MM.1S (cell line): ENCODE data around the gene PTPRD.

ENCODE experiments used
- EZH2 ChIP-seq: fragments of 300-600 bp; sonication (generic); optimal IDR thresholded peaks from 2 replicates; pipeline ENCODE3; 2017; ENCODE audit warnings: low read depth, mild to moderate bottlenecking, antibody characterized with exemption, low read length, mixed read lengths
- EZH2phosphoT487 ChIP-seq: fragments of 300-600 bp; sonication (generic); IDR thresholded peaks from 2 replicates; pipeline ENCODE4 v1.6.1; 2018; ENCODE audit warnings: antibody characterized with exemption, low read length
- TF ChIP-seq, protein P1 (sequence below): fragments of 300-600 bp; sonication (generic); IDR thresholded peaks from 2 replicates; pipeline ENCODE4 v1.5.1; 2016; ENCODE audit warnings: antibody characterized with exemption, low read length, mixed read lengths

DNA sequence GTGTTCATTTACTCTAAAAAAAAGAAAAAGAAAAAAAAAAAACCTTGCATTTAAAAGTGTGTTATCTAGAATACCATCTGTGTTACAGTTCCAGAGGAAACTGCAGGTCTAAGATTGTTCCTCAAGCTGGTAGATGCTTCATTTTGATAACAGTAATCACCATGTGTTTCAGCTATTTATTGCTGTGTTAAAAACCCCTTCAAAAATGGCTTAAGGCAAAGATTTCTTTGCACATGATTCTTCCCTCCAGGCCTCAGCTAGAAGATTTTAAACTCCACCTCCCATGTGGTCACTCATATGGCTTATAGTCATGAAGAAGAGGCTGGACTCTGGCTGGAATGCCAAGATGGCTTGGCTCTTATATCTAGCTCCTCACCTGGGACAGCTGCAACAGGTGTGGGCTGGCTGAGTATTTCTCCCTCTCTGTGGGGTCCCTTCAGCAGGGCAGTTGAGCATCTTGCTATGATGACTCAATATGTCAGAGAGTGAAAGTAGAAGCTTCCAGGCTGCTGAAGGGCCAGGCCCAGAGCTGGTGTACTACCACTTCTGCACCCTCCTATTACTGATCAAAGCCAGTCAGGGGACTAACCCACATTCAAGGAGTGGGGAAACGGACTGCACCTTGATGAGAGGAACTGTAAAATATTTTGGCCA is 1892.8 kb downstream of the PTPRD start:
- TF ChIP-seq EZH2: no peak
- TF ChIP-seq, protein P1, sequence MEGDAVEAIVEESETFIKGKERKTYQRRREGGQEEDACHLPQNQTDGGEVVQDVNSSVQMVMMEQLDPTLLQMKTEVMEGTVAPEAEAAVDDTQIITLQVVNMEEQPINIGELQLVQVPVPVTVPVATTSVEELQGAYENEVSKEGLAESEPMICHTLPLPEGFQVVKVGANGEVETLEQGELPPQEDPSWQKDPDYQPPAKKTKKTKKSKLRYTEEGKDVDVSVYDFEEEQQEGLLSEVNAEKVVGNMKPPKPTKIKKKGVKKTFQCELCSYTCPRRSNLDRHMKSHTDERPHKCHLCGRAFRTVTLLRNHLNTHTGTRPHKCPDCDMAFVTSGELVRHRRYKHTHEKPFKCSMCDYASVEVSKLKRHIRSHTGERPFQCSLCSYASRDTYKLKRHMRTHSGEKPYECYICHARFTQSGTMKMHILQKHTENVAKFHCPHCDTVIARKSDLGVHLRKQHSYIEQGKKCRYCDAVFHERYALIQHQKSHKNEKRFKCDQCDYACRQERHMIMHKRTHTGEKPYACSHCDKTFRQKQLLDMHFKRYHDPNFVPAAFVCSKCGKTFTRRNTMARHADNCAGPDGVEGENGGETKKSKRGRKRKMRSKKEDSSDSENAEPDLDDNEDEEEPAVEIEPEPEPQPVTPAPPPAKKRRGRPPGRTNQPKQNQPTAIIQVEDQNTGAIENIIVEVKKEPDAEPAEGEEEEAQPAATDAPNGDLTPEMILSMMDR: no peak
- no peak for TF ChIP-seq EZH2phosphoT487
